Mammary epithelial cell (primary cell): ENCODE data around the gene RPS10.

Experiments
- CTCF ChIP-seq, 2 donors: IDR thresholded peaks in 1 of 2; conservative IDR thresholded peaks in 1 of 2; 2 replicates each; pipeline ENCODE4 v1.5.1; 2011 to 2012; ENCODE audit warnings: inconsistent platforms in 2 of 2, low read length in 2 of 2, mild to moderate bottlenecking in 2 of 2, control low read depth in 1 of 2, low read depth in 1 of 2; ENCODE audit not compliant: insufficient read depth in 1 of 2; ENCODE audit errors: extremely low read depth in 1 of 2
- EZH2 ChIP-seq: IDR thresholded peaks from 2 replicates; pipeline ENCODE4 v1.6.1; 2012; ENCODE audit warnings: low read length, inconsistent platforms, borderline replicate concordance

- TF ChIP-seq CTCF (conservative IDR thresholded peaks at IDR 0.05 in 1 of 2, IDR thresholded peaks at IDR 0.05 in 1 of 2; ENCODE audit: extremely low read depth in 1 of 2, insufficient read depth in 1 of 2, low read depth in 1 of 2, low read length in 2 of 2) (no peak), EZH2 (no peak)
These were observed 8.9 kb downstream of the RPS10 start for GRCh38 chr6:34416877-34417371.
